Astrocyte of the spinal cord (primary cell): ENCODE data around the gene DDX39B.
"Not testable (repeated sequence)": the region's sequence is repeated elsewhere in the genome, so short reads cannot be mapped to it uniquely, and the experiment has no call there.

ENCODE experiments used
- DNase-seq: peaks from one replicate; pipeline ENCODE4 v3.0.0; 2011; ENCODE audit warnings: low read depth, low spot score
- H3K4me3 ChIP-seq: 2 replicates; pipeline ENCODE4 v1.5.1; 2011; ENCODE audit warnings: low read depth, mild to moderate bottlenecking, low read length, moderate library complexity
- CTCF ChIP-seq: IDR thresholded peaks from 2 replicates; pipeline ENCODE4 v1.5.1; 2012; ENCODE audit warnings: low read depth, mild to moderate bottlenecking, low read length, inconsistent platforms
- in situ Hi-C: cut with HindIII; loops from 2 replicates; pipeline ENCODE4 v1.10.0; 2017; ENCODE audit warnings: low sequenced_read_pairs

DDX39B gene

DNA sequence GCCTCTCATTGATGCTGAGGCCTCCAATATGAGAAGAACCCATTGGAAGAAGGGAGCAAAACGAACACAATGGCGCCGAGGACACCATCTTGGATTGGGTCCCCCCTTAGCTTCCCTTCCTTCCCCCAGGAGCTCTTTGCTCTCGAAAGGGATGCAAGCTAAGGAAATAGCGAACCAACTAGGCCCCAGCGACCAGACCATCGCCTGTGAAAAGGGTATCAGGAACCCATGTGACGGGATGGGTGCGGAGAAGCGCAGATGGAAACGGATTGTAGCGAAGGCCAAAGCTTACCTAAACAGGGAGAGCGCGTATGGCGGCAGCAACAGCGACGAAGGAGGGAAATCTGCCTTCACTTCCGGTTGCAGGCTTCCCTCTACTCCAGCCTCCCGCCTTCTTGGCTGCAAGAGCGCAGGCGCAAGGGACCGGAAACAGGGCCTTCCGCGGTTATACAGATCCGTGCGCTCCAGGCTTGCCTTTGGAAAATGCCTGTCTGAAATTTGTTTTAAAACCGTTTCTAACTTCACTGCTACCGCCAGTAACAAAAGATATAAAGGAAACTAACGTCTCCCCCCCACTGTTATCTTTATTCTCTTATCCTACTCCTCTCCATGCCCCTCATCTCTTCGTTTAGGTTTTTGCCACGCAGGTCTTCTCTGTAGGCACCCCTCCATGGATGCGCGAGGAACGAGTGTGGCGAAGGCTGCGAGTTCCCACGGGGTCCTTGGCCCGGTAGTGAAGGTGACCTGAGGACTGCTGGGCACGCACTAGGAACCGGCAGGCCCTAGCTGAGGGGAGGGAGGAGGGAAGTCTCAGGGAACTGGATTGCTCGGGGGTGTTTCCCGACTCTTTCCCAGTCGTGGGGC, at the start of gene DDX39B:
TSS of gene DDX39B (minus strand) at position 346 of the 864 bp plus-strand sequence. CDS start 1,471 bp downstream, outside the sequence.
- H3K4me3 ChIP-seq = peak within 1 kb of the TSS; percentile 98
- peak; percentile 98 for DNase-seq
- no peak for TF ChIP-seq CTCF
- in situ Hi-C loops = no loop called here

- DNase-seq, H3K4me3 ChIP-seq, in situ Hi-C loops: not testable (repeated sequence)
Observed at GRCh38 chr6:31590691-31591090, 48.9 kb upstream of the DDX39B start.

DNA sequence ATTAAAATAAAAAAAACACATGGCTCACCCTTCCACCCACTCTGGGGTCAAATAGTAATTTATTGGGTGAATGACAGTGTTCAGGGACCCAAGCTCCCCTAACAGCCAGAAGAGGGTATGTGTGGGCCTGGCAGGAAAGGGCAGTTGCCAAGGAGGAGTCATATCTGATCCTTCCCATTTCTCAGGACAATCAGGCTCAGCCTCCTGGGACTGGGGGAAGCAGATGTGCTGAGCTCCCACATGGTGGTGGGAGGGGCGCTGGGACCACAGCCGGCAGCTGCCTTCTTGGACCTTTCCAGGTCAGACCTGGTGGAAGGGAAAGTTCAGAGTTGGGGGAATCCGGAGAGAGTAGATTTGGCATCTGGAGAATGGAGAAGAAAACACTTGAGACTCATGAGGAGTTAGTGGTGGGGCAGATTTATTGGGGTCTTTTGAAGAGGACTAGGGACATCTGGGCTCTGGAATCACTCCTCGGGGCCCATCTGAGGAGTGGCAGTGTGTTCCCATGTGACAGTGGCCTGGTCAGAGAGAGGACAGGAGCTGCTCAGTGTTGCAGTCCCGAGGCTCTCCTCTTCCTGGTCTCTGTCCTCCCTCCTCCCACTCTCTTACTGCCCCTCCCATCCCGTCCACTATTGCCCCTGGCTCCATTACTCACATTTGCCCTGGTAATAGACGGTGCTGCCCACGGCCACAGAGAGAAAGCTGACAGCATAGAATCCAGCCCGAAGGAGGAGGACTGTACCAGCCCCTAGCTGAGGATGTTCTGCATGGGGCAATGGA, 47.3 kb upstream of the DDX39B start:
- no peak for TF ChIP-seq CTCF
- no peak overlapping the region for H3K4me3 ChIP-seq
- no peak for DNase-seq
- in situ Hi-C loops = no loop called here

DNA sequence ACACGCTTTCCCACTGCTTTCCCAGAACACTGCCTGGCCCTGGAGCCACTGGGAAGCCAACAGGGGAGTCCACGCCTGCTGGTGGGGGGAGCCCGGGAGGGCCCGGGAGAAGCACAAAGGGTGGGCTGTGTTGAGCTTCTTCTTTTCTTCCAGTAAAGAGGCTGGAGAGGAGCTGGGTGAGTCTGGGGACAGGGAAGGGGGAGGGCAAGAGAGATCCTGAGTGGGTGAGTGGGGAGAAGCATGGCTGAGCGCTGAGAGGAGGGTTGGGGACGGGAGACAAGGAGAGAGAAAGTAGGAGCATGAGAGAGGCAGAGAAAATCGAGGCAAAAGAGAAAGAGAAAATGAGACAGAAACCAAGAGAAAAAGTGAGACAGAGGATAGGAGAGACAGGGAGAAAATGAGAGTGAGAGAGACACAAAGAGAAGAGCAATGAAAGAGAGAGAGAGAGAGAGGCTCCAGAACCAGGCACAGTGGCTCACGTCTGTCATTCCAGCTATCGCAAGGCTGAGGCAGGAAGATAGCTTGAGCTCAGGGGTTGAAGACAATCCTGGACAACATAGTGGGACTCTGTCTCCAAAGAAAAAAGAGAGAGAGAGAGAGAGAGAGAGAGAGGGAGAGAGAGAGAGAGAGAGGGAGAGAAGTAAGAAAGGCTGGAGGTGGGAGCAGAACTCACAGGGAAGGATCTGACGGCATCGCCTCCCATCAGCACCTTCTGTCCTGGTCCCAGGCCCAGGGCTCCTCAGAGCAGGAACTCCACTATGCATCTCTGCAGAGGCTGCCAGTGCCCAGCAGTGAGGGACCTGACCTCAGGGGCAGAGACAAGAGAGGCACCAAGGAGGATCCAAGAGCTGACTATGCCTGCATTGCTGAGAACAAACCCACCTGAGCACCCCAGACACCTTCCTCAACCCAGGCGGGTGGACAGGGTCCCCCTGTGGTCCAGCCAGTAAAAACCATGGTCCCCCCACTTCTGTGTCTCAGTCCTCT, 46.3 kb upstream of the DDX39B start:
- H3K4me3 ChIP-seq = no peak overlapping the region
- no peak for DNase-seq
- no peak for TF ChIP-seq CTCF
- in situ Hi-C loops = no loop called here

- DNase-seq = no peak
Observed at GRCh38 chr6:31586599-31587281, 44.9 kb upstream of the DDX39B start.

More at GRCh38 chr6:31586599-31587281, 44.9 kb upstream of the DDX39B start:
- in situ Hi-C loops = no loop called here
- H3K4me3 ChIP-seq = no peak overlapping the region
- TF ChIP-seq CTCF = no peak
